ENCODE data around the gene STPG2. TPM values are rescaled to one million over a fixed set of nuclear protein-coding genes. Genes with fewer than 3 reads are reported as not detected.

Gene STPG2
- total RNA-seq, 3 donors from 2014 or later (not counting 1 experiment from before 2014, with no cell fraction given), result 0.23 TPM; not detected in 2

GRCh38 chr4:97770222-97770621 lies 373.1 kb downstream of the STPG2 start:
- Histone ChIP-seq H3K36me3 (ENCODE audit: control insufficient read depth, insufficient read depth, low read length) (no peaks in the 10 kb centered on the region), H3K4me1 (ENCODE audit: control insufficient read depth, insufficient read depth, low read length) (no peaks in the 10 kb centered on the region), H3K9me3 (ENCODE audit: control insufficient read depth, insufficient read depth, low read length) (no peaks in the 10 kb centered on the region), H3K27ac (ENCODE audit: low read length) (no peak overlapping the region), H3K4me3 (ENCODE audit: low read length) (no peak overlapping the region), H3K27me3 (ENCODE audit: control insufficient read depth, insufficient read depth, low read length) (no peaks in the 10 kb centered on the region)
- 52% methylated on average over 1 of the region's 1 CpG for WGBS (ENCODE audit: insufficient coverage)
- no peaks in the 10 kb centered on the region for H3K36me3 Mint-ChIP-seq
- H3K4me1 Mint-ChIP-seq, result no peaks in the 10 kb centered on the region
- no peak overlapping the region for H3K27ac Mint-ChIP-seq
- no peak for ATAC-seq
- intact Hi-C loops (cut with micrococcal nuclease), result no loop called here
- no peak for DNase-seq
- no peak overlapping the region for H3K4me3 Mint-ChIP-seq
- no peaks in the 10 kb centered on the region for H3K27me3 Mint-ChIP-seq (ENCODE audit: low read depth in 2 of 2)
- TF ChIP-seq CTCF (IDR thresholded peaks at IDR 0.05), result no peak
- peaks cover 9 to 12% of the 10 kb centered on the region in 2 donors for H3K9me3 Mint-ChIP-seq

- H3K36me3 Mint-ChIP-seq, result no peaks in the 10 kb centered on the region
- H3K27me3 Mint-ChIP-seq (ENCODE audit: low read depth in 2 of 2), result no peaks in the 10 kb centered on the region
- H3K4me3 ChIP-seq (ENCODE audit: low read length), result no peak overlapping the region
- no peak overlapping the region for H3K4me3 Mint-ChIP-seq
- no peaks in the 10 kb centered on the region for H3K36me3 ChIP-seq (ENCODE audit: control insufficient read depth, insufficient read depth, low read length)
- H3K9me3 Mint-ChIP-seq, result peaks cover 14 to 17% of the 10 kb centered on the region in 2 donors
- H3K4me1 ChIP-seq (ENCODE audit: control insufficient read depth, insufficient read depth, low read length), result no peaks in the 10 kb centered on the region
- 88% methylated on average over 1 of the region's 1 CpG for WGBS (ENCODE audit: insufficient coverage)
- H3K9me3 ChIP-seq (ENCODE audit: control insufficient read depth, insufficient read depth, low read length), result no peaks in the 10 kb centered on the region
- intact Hi-C loops (cut with micrococcal nuclease), result no loop called here
- H3K27me3 ChIP-seq (ENCODE audit: control insufficient read depth, insufficient read depth, low read length), result no peaks in the 10 kb centered on the region
- no peak overlapping the region for H3K27ac Mint-ChIP-seq
- no peak for TF ChIP-seq CTCF (IDR thresholded peaks at IDR 0.05)
- ATAC-seq (no peak), DNase-seq (no peak)
- H3K4me1 Mint-ChIP-seq, result no peaks in the 10 kb centered on the region
- no peak overlapping the region for H3K27ac ChIP-seq (ENCODE audit: low read length)
These were observed 381.2 kb downstream of the STPG2 start for GRCh38 chr4:97762115-97762512.

GRCh38 chr4:97761445-97762114 lies 381.7 kb downstream of the STPG2 start:
- no peak for TF ChIP-seq CTCF (IDR thresholded peaks at IDR 0.05)
- H3K9me3 Mint-ChIP-seq, result peaks cover 18 to 21% of the 10 kb centered on the region in 2 donors
- no peak overlapping the region for H3K4me3 Mint-ChIP-seq
- ATAC-seq, result no peak
- no peak for DNase-seq
- H3K27ac Mint-ChIP-seq, result no peak overlapping the region
- Histone ChIP-seq H3K4me1 (ENCODE audit: control insufficient read depth, insufficient read depth, low read length) (no peaks in the 10 kb centered on the region), H3K36me3 (ENCODE audit: control insufficient read depth, insufficient read depth, low read length) (no peaks in the 10 kb centered on the region), H3K27me3 (ENCODE audit: control insufficient read depth, insufficient read depth, low read length) (no peaks in the 10 kb centered on the region), H3K27ac (ENCODE audit: low read length) (no peak overlapping the region), H3K4me3 (ENCODE audit: low read length) (no peak overlapping the region), H3K9me3 (ENCODE audit: control insufficient read depth, insufficient read depth, low read length) (no peaks in the 10 kb centered on the region)
- no peaks in the 10 kb centered on the region for H3K4me1 Mint-ChIP-seq
- intact Hi-C loops (cut with micrococcal nuclease), result no loop called here
- H3K36me3 Mint-ChIP-seq, result no peaks in the 10 kb centered on the region
- H3K27me3 Mint-ChIP-seq (ENCODE audit: low read depth in 2 of 2), result no peaks in the 10 kb centered on the region
- WGBS (ENCODE audit: insufficient coverage), result 86% methylated on average over 1 of the region's 2 CpGs

GRCh38 chr4:97759785-97760184 lies 383.5 kb downstream of the STPG2 start:
- 100% methylated on average over 2 of the region's 2 CpGs for WGBS (ENCODE audit: insufficient coverage)
- ATAC-seq (no peak), DNase-seq (no peak)
- H3K4me3 Mint-ChIP-seq, result no peak overlapping the region
- intact Hi-C loops (cut with micrococcal nuclease), result no loop called here
- no peaks in the 10 kb centered on the region for H3K27me3 ChIP-seq (ENCODE audit: control insufficient read depth, insufficient read depth, low read length)
- no peaks in the 10 kb centered on the region for H3K27me3 Mint-ChIP-seq (ENCODE audit: low read depth in 2 of 2)
- H3K4me3 ChIP-seq (ENCODE audit: low read length), result no peak overlapping the region
- H3K27ac Mint-ChIP-seq, result no peak overlapping the region
- no peaks in the 10 kb centered on the region for H3K36me3 Mint-ChIP-seq
- no peaks in the 10 kb centered on the region for H3K4me1 Mint-ChIP-seq
- peaks cover 20 to 24% of the 10 kb centered on the region in 2 donors for H3K9me3 Mint-ChIP-seq
- no peak for TF ChIP-seq CTCF (IDR thresholded peaks at IDR 0.05)
- no peaks in the 10 kb centered on the region for H3K9me3 ChIP-seq (ENCODE audit: control insufficient read depth, insufficient read depth, low read length)
- no peaks in the 10 kb centered on the region for H3K36me3 ChIP-seq (ENCODE audit: control insufficient read depth, insufficient read depth, low read length)
- no peak overlapping the region for H3K27ac ChIP-seq (ENCODE audit: low read length)
- no peaks in the 10 kb centered on the region for H3K4me1 ChIP-seq (ENCODE audit: control insufficient read depth, insufficient read depth, low read length)
